ENCODE measurements around the gene HSPA4.

The HSPA4 gene

GRCh38 chr5:133106761-133107572 is 55.2 kb downstream of the HSPA4 start:
- DNase-seq: no peak

- DNase-seq: no peak
Observed at GRCh38 chr5:133108481-133108921, 56.7 kb downstream of the HSPA4 start.

- DNase-seq: no peak
Observed at GRCh38 chr5:133109655-133110483, 58.1 kb downstream of the HSPA4 start.

GRCh38 chr5:133110709-133111108 is 58.9 kb downstream of the HSPA4 start:
- DNase-seq: no peak

- DNase-seq: peak; percentile 0
Observed at GRCh38 chr5:133111299-133111698, 59.5 kb downstream of the HSPA4 start.

- DNase-seq: no peak
Observed at GRCh38 chr5:133112026-133112660, 60.3 kb downstream of the HSPA4 start.

- no peak for DNase-seq
Observed at GRCh38 chr5:133113331-133114061, 61.7 kb downstream of the HSPA4 start.

GRCh38 chr5:133114166-133114932 is 62.5 kb downstream of the HSPA4 start:
- DNase-seq: no peak

- DNase-seq: no peak
Observed at GRCh38 chr5:133114933-133115310, 63.1 kb downstream of the HSPA4 start.

- DNase-seq: no peak
Observed at GRCh38 chr5:133116601-133117000, 64.8 kb downstream of the HSPA4 start.

GRCh38 chr5:133117166-133117911 is 65.5 kb downstream of the HSPA4 start:
- DNase-seq: no peak

- DNase-seq: no peak
Observed at GRCh38 chr5:133117912-133118445, 66.2 kb downstream of the HSPA4 start.

GRCh38 chr5:133118741-133119140 is 66.9 kb downstream of the HSPA4 start:
- DNase-seq: no peak

GRCh38 chr5:133119233-133119711 is 67.5 kb downstream of the HSPA4 start:
- no peak for DNase-seq

GRCh38 chr5:133120156-133120750 is 68.4 kb downstream of the HSPA4 start:
- no peak for DNase-seq

- DNase-seq: no peak
Observed at GRCh38 chr5:133121080-133121479, 69.3 kb downstream of the HSPA4 start.

GRCh38 chr5:133121611-133122150 is 69.9 kb downstream of the HSPA4 start:
- no peak for DNase-seq

- DNase-seq: no peak
Observed at GRCh38 chr5:133122711-133123110, 70.9 kb downstream of the HSPA4 start.

GRCh38 chr5:133123297-133123696 is 71.5 kb downstream of the HSPA4 start:
- no peak for DNase-seq

- no peak for DNase-seq
Observed at GRCh38 chr5:133124891-133125290, 73.1 kb downstream of the HSPA4 start.

Measured in DMS153 (cell line).